Naive thymus-derived CD4-positive, alpha-beta T cell (primary cell): Measurements from ENCODE around the gene SCAF4. TPM values are rescaled to one million over a fixed set of nuclear protein-coding genes. Genes with fewer than 3 reads are reported as not detected.

Experiments used
- ATAC-seq: fragments of 150-1000 bp; cut with Tn5 transposase; 2 replicates; pipeline ENCODE4 v1.10.0; 2021; ENCODE audit warnings: mild to moderate bottlenecking, moderate library complexity
- CTCF ChIA-PET: fragments of 350-600 bp; sonication (Branson Sonifier 250); formaldehyde crosslinking; loops from one replicate; lab custom pipeline; 2021; ENCODE audit warnings: antibody characterized with exemption; lab: Charles Lee
- POLR2A ChIA-PET: fragments of 350-600 bp; sonication (Branson Sonifier 250); formaldehyde crosslinking; loops from one replicate; lab custom pipeline; 2021; ENCODE audit warnings: antibody characterized with exemption, inconsistent platforms; lab: Charles Lee
- DNase-seq, 9 donors: peaks; one replicate each; pipeline versions ENCODE4 v3.0.0 to v3.0.0-alpha.2; 2020 to 2022; ENCODE audit warnings: mixed read lengths in 1 of 9
- H3K27ac ChIP-seq: one replicate; pipeline ENCODE4 v1.7.0; 2013; ENCODE audit warnings: mild to moderate bottlenecking, low read depth, low read length, moderate library complexity
- H3K27me3 ChIP-seq, 2 donors: one replicate each; pipeline ENCODE4 v1.7.0; 2013; ENCODE audit warnings: low read length in 2 of 2, mild to moderate bottlenecking in 2 of 2, moderate library complexity in 2 of 2; ENCODE audit not compliant: control insufficient read depth in 2 of 2, insufficient read depth in 2 of 2
- H3K36me3 ChIP-seq, 3 experiments: 1 replicate in 2 of 3; 2 replicates in 1 of 3; pipeline ENCODE4 v1.7.0; 2013; ENCODE audit warnings: low read length in 3 of 3, mild to moderate bottlenecking in 3 of 3, moderate library complexity in 1 of 3; ENCODE audit not compliant: insufficient read depth in 3 of 3, control insufficient read depth in 2 of 3
- H3K4me1 ChIP-seq, 2 donors: one replicate each; pipeline ENCODE4 v1.7.0; 2013; ENCODE audit warnings: low read length in 2 of 2, mild to moderate bottlenecking in 2 of 2, moderate library complexity in 1 of 2; ENCODE audit not compliant: control insufficient read depth in 2 of 2, insufficient read depth in 2 of 2
- H3K4me3 ChIP-seq: 2 replicates; pipeline ENCODE4 v1.7.0; 2013; ENCODE audit warnings: mild to moderate bottlenecking, low read length
- H3K9me3 ChIP-seq, 3 experiments: 1 replicate in 2 of 3; 2 replicates in 1 of 3; pipeline ENCODE4 v1.7.0; 2013; ENCODE audit warnings: low read length in 3 of 3; ENCODE audit not compliant: control insufficient read depth in 2 of 3
- H3K27ac Mint-ChIP-seq, 9 donors: one replicate each; pipeline ENCODE4 v1.8.0; 2020 to 2022; ENCODE audit warnings: mixed read lengths in 9 of 9, mild to moderate bottlenecking in 8 of 9, moderate library complexity in 5 of 9, inconsistent platforms in 2 of 9
- H3K27me3 Mint-ChIP-seq, 5 donors: one replicate each; pipeline ENCODE4 v1.8.0; 2021 to 2022; ENCODE audit warnings: mixed read lengths in 5 of 5, mild to moderate bottlenecking in 1 of 5
- H3K36me3 Mint-ChIP-seq, 5 donors: one replicate each; pipeline ENCODE4 v1.8.0; 2020 to 2022; ENCODE audit warnings: mixed read lengths in 5 of 5, mild to moderate bottlenecking in 3 of 5, inconsistent platforms in 1 of 5
- H3K4me1 Mint-ChIP-seq, 7 donors: one replicate each; pipeline ENCODE4 v1.8.0; 2020 to 2022; ENCODE audit warnings: mixed read lengths in 7 of 7, mild to moderate bottlenecking in 3 of 7, inconsistent platforms in 1 of 7
- H3K4me3 Mint-ChIP-seq, 10 donors: one replicate each; pipeline ENCODE4 v1.8.0; 2020 to 2022; ENCODE audit warnings: mild to moderate bottlenecking in 10 of 10, mixed read lengths in 10 of 10, moderate library complexity in 6 of 10, inconsistent platforms in 2 of 10
- H3K9me3 Mint-ChIP-seq, 11 donors: one replicate each; pipeline ENCODE4 v1.8.0; 2020 to 2022; ENCODE audit warnings: mixed read lengths in 11 of 11, mild to moderate bottlenecking in 4 of 11, inconsistent platforms in 1 of 11, moderate library complexity in 1 of 11
- intact Hi-C, 2 donors: fragments of 100-400 bp; cut with micrococcal nuclease; formaldehyde crosslinking; loops; one replicate each; pipeline ENCODE4 v1.15.1; 2023
- polyA plus RNA-seq, 2 donors: library from polyadenylated mRNA; unstranded; fragments of 300-500 nt; fragmentation: Illumina TruSeq; gene quantifications; one replicate each; pipeline ENCODE4 v1.2.3, GENCODE V29; 2021
- total RNA-seq, 6 experiments: library from RNA in 5 of 6; stranded (reverse) in 5 of 6; gene quantifications; 1 replicate in 5 of 6; 2 replicates in 1 of 6; pipeline ENCODE4 v1.2.3 and lab custom pipeline; 2021 to 2026

SCAF4 gene
- total and polyA plus RNA-seq, 7 experiments from 2014 or later: 20.4 to 69.7 (median 58.9) TPM

DNA sequence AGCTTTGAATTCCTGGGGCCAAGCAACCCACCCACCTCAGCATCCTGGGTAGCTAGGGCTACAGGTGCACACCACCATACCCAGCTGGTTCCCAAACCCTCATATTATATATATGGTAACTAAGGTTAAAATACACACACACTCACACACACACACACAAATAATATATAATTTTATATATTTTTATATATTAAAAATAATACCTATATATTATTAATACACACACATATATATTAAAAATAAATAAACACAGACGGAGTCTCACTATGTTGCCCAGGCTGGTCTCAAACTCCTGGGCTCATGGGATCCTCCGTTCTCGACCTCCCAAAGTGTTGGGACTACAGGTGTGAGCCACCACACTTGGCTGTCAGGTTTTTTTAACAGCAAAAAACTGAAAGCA, 31.9 kb downstream of the SCAF4 start:
- no peaks in the 10 kb centered on the region for H3K27me3 ChIP-seq
- Mint-ChIP-seq H3K27ac (no peak overlapping the region), H3K4me3 (no peak overlapping the region), H3K27me3 (no peaks in the 10 kb centered on the region), H3K4me1 (peaks cover 7 to 16% (median 13%) of the 10 kb centered on the region in 7 donors), H3K9me3 (no peaks in the 10 kb centered on the region), H3K36me3 (peaks cover 4 to 55% (median 20%) of the 10 kb centered on the region in 5 donors)
- H3K36me3 ChIP-seq: peaks cover 5 to 54% (median 21%) of the 10 kb centered on the region in 3 experiments
- intact Hi-C loops: no loop called here
- no peak overlapping the region for H3K27ac ChIP-seq
- DNase-seq (no peak), ATAC-seq (no peak)
- no peak overlapping the region for H3K4me3 ChIP-seq
- no peaks in the 10 kb centered on the region for H3K4me1 ChIP-seq
- ChIA-PET CTCF (interaction anchor here (1.0 to 1.3 kb wide), 2 partner anchors 30 to 255 kb away, joined by 3 to 4 read pairs; no protein-coding TSS in a partner anchor), POLR2A (no interaction called here)
- no peaks in the 10 kb centered on the region for H3K9me3 ChIP-seq

DNA sequence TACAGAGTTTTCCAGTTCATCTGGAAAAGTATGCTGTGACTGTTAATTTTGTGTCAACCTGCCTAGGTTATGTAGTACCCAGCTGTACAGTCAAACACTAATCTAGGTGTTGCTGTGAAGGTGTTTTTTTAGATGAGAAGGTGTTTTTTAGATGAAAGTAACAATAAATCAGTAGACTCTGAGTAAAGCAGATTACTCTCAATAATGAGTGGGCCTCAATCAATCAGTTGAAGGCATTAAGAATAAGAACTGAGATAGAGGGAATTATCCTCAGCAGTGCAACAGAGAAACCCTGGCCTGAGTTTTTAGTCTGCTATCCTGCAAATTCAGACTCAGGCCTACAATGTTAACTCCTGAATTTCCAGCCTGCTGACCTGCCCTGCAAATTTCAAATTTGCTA, 33.5 kb downstream of the SCAF4 start:
- intact Hi-C loops: loop anchor here (5.0 kb wide), 1 partner anchor 34 kb away; the partner anchor contains the start of gene SCAF4 (in 2 of the 2)
- no peaks in the 10 kb centered on the region for H3K27me3 ChIP-seq
- Mint-ChIP-seq H3K27me3 (no peaks in the 10 kb centered on the region), H3K9me3 (no peaks in the 10 kb centered on the region), H3K27ac (peak overlapping the region in 3 of 9 donors; percentile 15 to 45 (median 38)), H3K4me1 (peaks cover 4 to 13% (median 7%) of the 10 kb centered on the region in 7 donors), H3K36me3 (peaks cover 4 to 58% (median 27%) of the 10 kb centered on the region in 5 donors), H3K4me3 (no peak overlapping the region)
- CTCF ChIA-PET: no interaction called here
- ATAC-seq (no peak), DNase-seq (no peak)
- no peak overlapping the region for H3K4me3 ChIP-seq
- H3K27ac ChIP-seq: no peak overlapping the region
- H3K9me3 ChIP-seq: no peaks in the 10 kb centered on the region
- no peaks in the 10 kb centered on the region for H3K4me1 ChIP-seq
- H3K36me3 ChIP-seq: peaks cover 7 to 63% (median 21%) of the 10 kb centered on the region in 3 experiments
- POLR2A ChIA-PET: no interaction called here

DNA sequence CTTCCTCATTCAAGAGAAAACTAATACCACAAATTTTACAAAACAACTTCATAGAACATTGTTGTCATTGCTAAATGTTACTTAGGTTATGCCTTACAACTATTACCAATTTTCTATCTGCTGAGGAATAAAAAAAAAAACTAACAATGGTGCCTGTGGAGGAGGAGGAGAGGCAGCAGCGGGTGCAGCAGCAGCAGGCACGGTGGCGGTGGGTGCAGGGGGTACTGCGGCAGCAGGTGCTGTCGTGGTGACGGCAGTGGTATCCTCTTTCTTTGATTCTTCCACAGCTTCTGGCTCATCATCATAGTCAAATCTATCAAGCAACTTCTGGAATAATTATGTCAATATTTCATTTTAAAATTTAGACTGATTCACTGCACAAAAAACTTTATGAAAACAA, 35.5 kb downstream of the SCAF4 start:
- no peak overlapping the region for H3K27ac ChIP-seq
- CTCF ChIA-PET: no interaction called here
- H3K36me3 Mint-ChIP-seq: peaks cover 4 to 51% (median 24%) of the 10 kb centered on the region in 5 donors
- H3K27me3 ChIP-seq: no peaks in the 10 kb centered on the region
- peaks cover 12 to 70% (median 21%) of the 10 kb centered on the region in 3 experiments for H3K36me3 ChIP-seq
- H3K9me3 ChIP-seq: no peaks in the 10 kb centered on the region
- intact Hi-C loops: loop anchor here (5.0 kb wide), 1 partner anchor 36 kb away; the partner anchor contains the start of gene SCAF4 (in 2 of the 2)
- H3K4me1 Mint-ChIP-seq: peaks cover 2 to 13% (median 5%) of the 10 kb centered on the region in 7 donors
- H3K4me1 ChIP-seq: no peaks in the 10 kb centered on the region
- peak overlapping the region in 8 of 9 donors; percentile 5 to 69 (median 44) for H3K27ac Mint-ChIP-seq
- no peak for DNase-seq
- POLR2A ChIA-PET: no interaction called here
- H3K4me3 Mint-ChIP-seq: no peak overlapping the region
- H3K9me3 Mint-ChIP-seq: no peaks in the 10 kb centered on the region
- no peak for ATAC-seq
- H3K27me3 Mint-ChIP-seq: no peaks in the 10 kb centered on the region
- H3K4me3 ChIP-seq: no peak overlapping the region

DNA sequence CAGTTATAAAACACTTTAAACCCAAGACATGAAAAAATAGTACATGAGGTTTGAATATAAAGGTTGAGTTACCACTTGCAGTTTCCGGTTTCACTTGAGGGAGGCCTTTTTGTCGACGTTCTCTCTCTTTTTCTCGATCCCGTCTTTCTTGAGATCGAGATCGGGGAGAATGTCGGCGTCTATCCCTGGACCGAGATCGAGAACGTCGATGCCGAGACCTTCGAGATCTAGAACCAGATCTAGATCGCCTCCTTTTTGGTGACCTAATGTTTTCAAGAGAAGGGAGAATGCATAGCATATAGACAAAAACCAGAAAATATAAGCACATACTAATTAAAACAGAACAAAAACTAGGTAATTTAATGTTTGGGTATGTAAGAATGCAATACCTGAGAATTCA, 38.7 kb downstream of the SCAF4 start:
- no peaks in the 10 kb centered on the region for H3K4me1 ChIP-seq
- H3K27ac ChIP-seq: no peak overlapping the region
- H3K9me3 Mint-ChIP-seq: no peaks in the 10 kb centered on the region
- ATAC-seq (no peak), DNase-seq (no peak)
- ChIA-PET POLR2A (no interaction called here), CTCF (no interaction called here)
- no peaks in the 10 kb centered on the region for H3K27me3 Mint-ChIP-seq
- no peaks in the 10 kb centered on the region for H3K9me3 ChIP-seq
- peaks cover 0 to 8% (median 0%) of the 10 kb centered on the region in 7 donors for H3K4me1 Mint-ChIP-seq
- H3K36me3 ChIP-seq: peaks cover 23 to 74% (median 25%) of the 10 kb centered on the region in 3 experiments
- H3K4me3 Mint-ChIP-seq: no peak overlapping the region
- H3K4me3 ChIP-seq: no peak overlapping the region
- intact Hi-C loops: loop anchor here in 1 of 2 donors (2.0 kb wide), 1 partner anchor 14 kb away; no protein-coding TSS in a partner anchor
- H3K36me3 Mint-ChIP-seq: peaks cover 12 to 54% (median 29%) of the 10 kb centered on the region in 5 donors
- peak overlapping the region in 1 of 9 donors; percentile 23 for H3K27ac Mint-ChIP-seq
- H3K27me3 ChIP-seq: no peaks in the 10 kb centered on the region

DNA sequence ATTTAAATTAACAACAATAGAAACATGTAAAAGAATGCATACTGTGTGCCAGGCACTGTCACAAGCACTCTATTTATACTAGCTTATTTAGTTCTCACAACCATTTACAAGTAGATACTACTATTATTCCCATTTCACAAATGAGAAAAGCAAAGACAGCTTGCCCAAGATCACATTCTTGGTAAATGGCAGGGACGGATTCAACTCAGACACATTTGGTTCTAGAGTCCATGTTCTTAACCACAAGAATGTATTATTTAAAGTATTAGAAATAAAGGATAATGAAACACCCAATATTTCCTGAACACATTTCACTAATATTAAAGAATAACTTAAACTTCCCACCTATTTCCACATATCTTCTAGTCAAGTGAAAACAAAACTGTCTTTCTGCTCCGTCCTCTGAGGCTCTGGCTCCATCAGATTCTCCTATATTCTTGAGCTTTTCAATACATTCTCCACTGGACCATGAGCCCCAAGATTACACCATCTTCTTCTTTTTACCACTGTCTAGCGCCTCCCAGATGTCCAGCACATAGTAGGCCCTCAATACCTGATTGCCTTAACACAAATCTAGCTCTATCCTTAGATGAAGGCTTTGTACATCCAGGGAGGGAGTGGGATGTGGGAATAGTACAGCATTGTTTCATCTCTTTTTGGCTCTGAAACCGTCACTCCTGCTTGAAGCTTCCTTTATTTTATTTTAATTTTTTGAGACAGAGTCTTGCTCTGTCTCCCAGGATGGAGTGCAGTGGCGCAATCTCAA, 43.1 kb downstream of the SCAF4 start:
- Mint-ChIP-seq H3K27me3 (no peaks in the 10 kb centered on the region), H3K4me1 (peaks cover 0 to 6% (median 0%) of the 10 kb centered on the region in 7 donors), H3K36me3 (peaks cover 19 to 64% (median 39%) of the 10 kb centered on the region in 5 donors), H3K9me3 (no peaks in the 10 kb centered on the region), H3K4me3 (no peak overlapping the region), H3K27ac (peak overlapping the region in 3 of 9 donors; percentile 8 to 19 (median 9))
- ChIA-PET CTCF (no interaction called here), POLR2A (no interaction called here)
- Histone ChIP-seq H3K27ac (no peak overlapping the region), H3K4me1 (no peaks in the 10 kb centered on the region), H3K4me3 (no peak overlapping the region), H3K9me3 (no peaks in the 10 kb centered on the region), H3K27me3 (no peaks in the 10 kb centered on the region), H3K36me3 (peaks cover 26 to 89% (median 34%) of the 10 kb centered on the region in 3 experiments)
- DNase-seq: no peak
- intact Hi-C loops: no loop called here
- ATAC-seq: no peak

DNA sequence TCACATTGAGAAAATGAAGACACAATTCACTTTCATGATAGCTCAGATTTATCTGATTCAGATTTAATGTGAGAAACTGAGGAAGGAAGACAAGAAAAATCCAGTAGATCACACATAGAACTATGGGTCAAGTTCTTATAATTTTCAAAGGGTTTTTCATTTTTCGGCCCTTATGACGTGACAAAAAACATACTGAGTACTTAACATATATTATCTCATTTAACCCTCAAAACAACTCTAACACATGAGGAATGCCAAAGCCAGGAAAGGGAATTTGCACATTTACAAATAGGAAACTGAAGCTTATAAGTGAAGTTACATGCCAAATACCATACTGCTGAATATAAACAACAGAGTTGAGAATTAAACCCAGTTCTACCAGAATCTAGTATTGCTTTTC, 44.8 kb downstream of the SCAF4 start:
- Histone ChIP-seq H3K4me3 (no peak overlapping the region), H3K36me3 (peaks cover 31 to 88% (median 33%) of the 10 kb centered on the region in 3 experiments), H3K9me3 (no peaks in the 10 kb centered on the region), H3K27ac (no peak overlapping the region), H3K4me1 (no peaks in the 10 kb centered on the region), H3K27me3 (no peaks in the 10 kb centered on the region)
- H3K9me3 Mint-ChIP-seq: no peaks in the 10 kb centered on the region
- intact Hi-C loops: no loop called here
- ChIA-PET CTCF (interaction anchor here (0.5 to 0.6 kb wide), 2 partner anchors 20 to 103 kb away, joined by 3 to 4 read pairs; no protein-coding TSS in a partner anchor), POLR2A (no interaction called here)
- no peak overlapping the region for H3K4me3 Mint-ChIP-seq
- no peak overlapping the region for H3K27ac Mint-ChIP-seq
- H3K4me1 Mint-ChIP-seq: peaks cover 0 to 6% (median 0%) of the 10 kb centered on the region in 7 donors
- DNase-seq: no peak
- no peaks in the 10 kb centered on the region for H3K27me3 Mint-ChIP-seq
- no peak for ATAC-seq
- peaks cover 19 to 62% (median 44%) of the 10 kb centered on the region in 5 donors for H3K36me3 Mint-ChIP-seq
